ENCODE results near the gene MOCS1.

MOCS1 gene

DNA sequence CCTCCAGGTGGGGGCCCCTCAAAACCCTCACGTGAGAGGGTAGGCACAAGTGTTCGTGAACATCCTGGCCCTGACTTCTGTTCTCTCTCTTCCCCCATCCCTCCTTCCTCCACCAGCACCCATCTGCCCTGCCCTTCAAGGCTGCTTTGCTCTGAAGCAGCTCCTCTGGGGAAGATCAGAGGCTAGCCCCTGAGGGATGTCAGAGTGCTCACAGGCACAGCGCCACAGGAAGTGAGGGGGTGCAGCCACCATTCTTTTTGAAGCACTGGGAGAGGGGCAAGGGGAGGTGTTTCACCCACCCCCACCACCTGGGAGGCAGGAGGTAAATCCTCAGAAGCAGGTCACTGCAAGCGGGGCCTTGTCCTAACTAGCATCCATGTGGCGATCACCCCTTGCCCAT is 11.4 kb downstream of the MOCS1 start (continued):
- TF ChIP-seq, protein P1, sequence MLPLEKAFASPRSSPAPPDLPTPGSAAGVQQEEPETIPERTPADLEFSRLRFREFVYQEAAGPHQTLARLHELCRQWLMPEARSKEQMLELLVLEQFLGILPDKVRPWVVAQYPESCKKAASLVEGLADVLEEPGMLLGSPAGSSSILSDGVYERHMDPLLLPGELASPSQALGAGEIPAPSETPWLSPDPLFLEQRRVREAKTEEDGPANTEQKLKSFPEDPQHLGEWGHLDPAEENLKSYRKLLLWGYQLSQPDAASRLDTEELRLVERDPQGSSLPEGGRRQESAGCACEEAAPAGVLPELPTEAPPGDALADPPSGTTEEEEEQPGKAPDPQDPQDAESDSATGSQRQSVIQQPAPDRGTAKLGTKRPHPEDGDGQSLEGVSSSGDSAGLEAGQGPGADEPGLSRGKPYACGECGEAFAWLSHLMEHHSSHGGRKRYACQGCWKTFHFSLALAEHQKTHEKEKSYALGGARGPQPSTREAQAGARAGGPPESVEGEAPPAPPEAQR (tag by site-specific recombination; IDR thresholded peaks at IDR 0.05): no peak
- TF ChIP-seq ZNF114 (tag by site-specific recombination; IDR thresholded peaks at IDR 0.05) (no peak), ZNF776 (tag by site-specific recombination; IDR thresholded peaks at IDR 0.05; ENCODE audit: borderline replicate concordance) (no peak), ZNF140 (tag by site-specific recombination; IDR thresholded peaks at IDR 0.05) (no peak)

DNA sequence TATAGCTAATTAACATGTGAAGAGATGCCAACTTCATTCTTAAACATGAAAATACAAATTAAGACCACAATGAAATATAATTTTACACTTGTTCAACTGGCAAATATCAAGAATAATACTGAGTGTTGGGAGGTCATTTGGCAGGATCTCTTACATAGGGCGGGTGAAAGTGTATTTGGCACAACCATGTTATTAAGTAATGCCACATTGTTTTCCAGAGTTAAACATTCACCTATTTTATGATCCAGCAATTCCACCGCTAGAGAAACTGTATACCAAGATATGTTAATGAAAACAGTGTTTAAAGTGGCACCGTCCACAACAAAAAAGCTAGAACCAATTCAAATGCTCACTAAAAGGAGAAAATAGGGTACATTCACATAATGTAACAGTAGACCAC is 14.1 kb downstream of the MOCS1 start:
- POLR2A ChIA-PET: no interaction called here

More for the DNA sequence above, 14.1 kb downstream of the MOCS1 start:
- Histone ChIP-seq H3K9me3 (ENCODE audit: control insufficient read depth, insufficient read depth, low read depth, low read length) (no peaks in the 10 kb centered on the region), H3K36me3 (ENCODE audit: control insufficient read depth in 2 of 2, insufficient read depth in 1 of 2, low read length in 2 of 2) (peaks cover 10 to 56% of the 10 kb centered on the region in 2 experiments; a peak in 2 of 3 replicates), H3K4me1 (ENCODE audit: control insufficient read depth, insufficient read depth, low read length) (no peaks in the 10 kb centered on the region), H3K27ac (ENCODE audit: extremely low read depth, low read depth, low read length) (no peak overlapping the region), H3K4me3 (ENCODE audit: low read depth, low read length) (no peak overlapping the region)
- TF ChIP-seq, protein P2, sequence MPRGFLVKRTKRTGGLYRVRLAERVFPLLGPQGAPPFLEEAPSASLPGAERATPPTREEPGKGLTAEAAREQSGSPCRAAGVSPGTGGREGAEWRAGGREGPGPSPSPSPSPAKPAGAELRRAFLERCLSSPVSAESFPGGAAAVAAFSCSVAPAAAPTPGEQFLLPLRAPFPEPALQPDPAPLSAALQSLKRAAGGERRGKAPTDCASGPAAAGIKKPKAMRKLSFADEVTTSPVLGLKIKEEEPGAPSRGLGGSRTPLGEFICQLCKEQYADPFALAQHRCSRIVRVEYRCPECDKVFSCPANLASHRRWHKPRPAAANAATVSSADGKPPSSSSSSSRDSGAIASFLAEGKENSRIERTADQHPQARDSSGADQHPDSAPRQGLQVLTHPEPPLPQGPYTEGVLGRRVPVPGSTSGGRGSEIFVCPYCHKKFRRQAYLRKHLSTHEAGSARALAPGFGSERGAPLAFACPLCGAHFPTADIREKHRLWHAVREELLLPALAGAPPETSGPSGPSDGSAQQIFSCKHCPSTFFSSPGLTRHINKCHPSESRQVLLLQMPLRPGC (tag by site-specific recombination; IDR thresholded peaks at IDR 0.05): no peak
- no peak for TF ChIP-seq ZNF549 (tag by site-specific recombination; IDR thresholded peaks at IDR 0.05)
- TF ChIP-seq, protein P3, sequence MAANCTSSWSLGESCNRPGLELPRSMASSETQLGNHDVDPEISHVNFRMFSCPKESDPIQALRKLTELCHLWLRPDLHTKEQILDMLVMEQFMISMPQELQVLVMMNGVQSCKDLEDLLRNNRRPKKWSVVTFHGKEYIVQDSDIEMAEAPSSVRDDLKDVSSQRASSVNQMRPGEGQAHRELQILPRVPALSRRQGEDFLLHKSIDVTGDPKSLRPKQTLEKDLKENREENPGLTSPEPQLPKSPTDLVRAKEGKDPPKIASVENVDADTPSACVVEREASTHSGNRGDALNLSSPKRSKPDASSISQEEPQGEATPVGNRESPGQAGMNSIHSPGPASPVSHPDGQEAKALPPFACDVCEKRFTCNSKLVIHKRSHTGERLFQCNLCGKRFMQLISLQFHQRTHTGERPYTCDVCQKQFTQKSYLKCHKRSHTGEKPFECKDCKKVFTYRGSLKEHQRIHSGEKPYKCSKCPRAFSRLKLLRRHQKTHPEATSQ (tag by site-specific recombination; IDR thresholded peaks at IDR 0.05): no peak
- TF ChIP-seq ATF2 (tag by site-specific recombination; IDR thresholded peaks at IDR 0.05; ENCODE audit: low read depth): no peak
- TF ChIP-seq PRDM2 (tag by site-specific recombination; IDR thresholded peaks at IDR 0.05; ENCODE audit: borderline replicate concordance): no peak
- TF ChIP-seq CTCF (tag by site-specific recombination; IDR thresholded peaks at IDR 0.05): no peak
- CTCF ChIA-PET: no interaction called here
